ENCODE data around the gene TRPV5. TPM values are rescaled to one million over a fixed set of nuclear protein-coding genes. Genes with fewer than 3 reads are reported as not detected.

TRPV5 gene
- total and polyA plus RNA-seq, 4 donors: under 0.01 to 0.23 TPM; not detected in 2

DNA sequence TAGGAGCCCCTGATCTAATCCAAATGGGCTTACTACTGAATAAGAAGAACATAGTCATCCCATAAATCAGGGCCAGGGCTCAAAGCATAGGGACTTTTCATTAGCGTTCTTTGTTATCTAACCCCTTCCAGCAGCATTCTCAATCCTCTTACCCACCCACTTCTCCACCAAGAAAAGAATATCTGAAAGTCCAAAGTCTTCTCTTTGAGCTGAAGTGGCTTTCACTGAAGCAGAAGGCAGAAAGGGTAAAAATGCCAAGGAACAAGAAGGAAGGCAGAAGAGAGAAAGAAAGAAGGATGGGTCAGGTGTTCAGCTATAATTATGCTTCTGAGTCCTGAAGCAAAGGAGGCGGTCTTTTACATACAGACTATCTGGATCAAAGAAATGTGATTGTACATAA lies 10.2 kb downstream of the TRPV5 start:
- Histone ChIP-seq H3K27me3 (ENCODE audit: control insufficient read depth in 4 of 4, insufficient read depth in 4 of 4, low read length in 3 of 4) (no peaks in the 10 kb centered on the region), H3K27ac (ENCODE audit: low read depth in 1 of 2, low read length in 2 of 2) (no peak overlapping the region), H3K36me3 (ENCODE audit: control insufficient read depth in 4 of 4, insufficient read depth in 3 of 4, low read depth in 1 of 4, low read length in 3 of 4) (no peaks in the 10 kb centered on the region), H3K4me3 (ENCODE audit: low read depth in 1 of 3, low read length in 3 of 3) (no peak overlapping the region), H3K4me1 (ENCODE audit: control insufficient read depth in 4 of 4, insufficient read depth in 4 of 4, low read length in 3 of 4) (no peaks in the 10 kb centered on the region), H3K9ac (ENCODE audit: low read depth in 1 of 2, low read length in 2 of 2) (no peak overlapping the region), H3K9me3 (ENCODE audit: control insufficient read depth in 4 of 4, low read length in 3 of 4) (no peaks in the 10 kb centered on the region)
- 70% methylated on average over 2 of the region's 2 CpGs for WGBS
- no peak for TF ChIP-seq HNF4G (IDR thresholded peaks at IDR 0.05)
- TF ChIP-seq, protein P1, sequence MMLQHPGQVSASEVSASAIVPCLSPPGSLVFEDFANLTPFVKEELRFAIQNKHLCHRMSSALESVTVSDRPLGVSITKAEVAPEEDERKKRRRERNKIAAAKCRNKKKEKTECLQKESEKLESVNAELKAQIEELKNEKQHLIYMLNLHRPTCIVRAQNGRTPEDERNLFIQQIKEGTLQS (IDR thresholded peaks at IDR 0.05): no peak
- no peak for TF ChIP-seq SP1 (IDR thresholded peaks at IDR 0.05)
- no peak for TF ChIP-seq YY1 (IDR thresholded peaks at IDR 0.05)
- TF ChIP-seq HNF4A (conservative IDR thresholded peaks at IDR 0.05): no peak
- TF ChIP-seq, protein P2, sequence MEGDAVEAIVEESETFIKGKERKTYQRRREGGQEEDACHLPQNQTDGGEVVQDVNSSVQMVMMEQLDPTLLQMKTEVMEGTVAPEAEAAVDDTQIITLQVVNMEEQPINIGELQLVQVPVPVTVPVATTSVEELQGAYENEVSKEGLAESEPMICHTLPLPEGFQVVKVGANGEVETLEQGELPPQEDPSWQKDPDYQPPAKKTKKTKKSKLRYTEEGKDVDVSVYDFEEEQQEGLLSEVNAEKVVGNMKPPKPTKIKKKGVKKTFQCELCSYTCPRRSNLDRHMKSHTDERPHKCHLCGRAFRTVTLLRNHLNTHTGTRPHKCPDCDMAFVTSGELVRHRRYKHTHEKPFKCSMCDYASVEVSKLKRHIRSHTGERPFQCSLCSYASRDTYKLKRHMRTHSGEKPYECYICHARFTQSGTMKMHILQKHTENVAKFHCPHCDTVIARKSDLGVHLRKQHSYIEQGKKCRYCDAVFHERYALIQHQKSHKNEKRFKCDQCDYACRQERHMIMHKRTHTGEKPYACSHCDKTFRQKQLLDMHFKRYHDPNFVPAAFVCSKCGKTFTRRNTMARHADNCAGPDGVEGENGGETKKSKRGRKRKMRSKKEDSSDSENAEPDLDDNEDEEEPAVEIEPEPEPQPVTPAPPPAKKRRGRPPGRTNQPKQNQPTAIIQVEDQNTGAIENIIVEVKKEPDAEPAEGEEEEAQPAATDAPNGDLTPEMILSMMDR (IDR thresholded peaks at IDR 0.05; ENCODE audit: low read depth, low read length, missing input control): no peak
- no peak for TF ChIP-seq NR2F2 (IDR thresholded peaks at IDR 0.05)
- TF ChIP-seq, protein P3, sequence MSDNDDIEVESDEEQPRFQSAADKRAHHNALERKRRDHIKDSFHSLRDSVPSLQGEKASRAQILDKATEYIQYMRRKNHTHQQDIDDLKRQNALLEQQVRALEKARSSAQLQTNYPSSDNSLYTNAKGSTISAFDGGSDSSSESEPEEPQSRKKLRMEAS (IDR thresholded peaks at IDR 0.05): no peak
- TF ChIP-seq, protein P4, sequence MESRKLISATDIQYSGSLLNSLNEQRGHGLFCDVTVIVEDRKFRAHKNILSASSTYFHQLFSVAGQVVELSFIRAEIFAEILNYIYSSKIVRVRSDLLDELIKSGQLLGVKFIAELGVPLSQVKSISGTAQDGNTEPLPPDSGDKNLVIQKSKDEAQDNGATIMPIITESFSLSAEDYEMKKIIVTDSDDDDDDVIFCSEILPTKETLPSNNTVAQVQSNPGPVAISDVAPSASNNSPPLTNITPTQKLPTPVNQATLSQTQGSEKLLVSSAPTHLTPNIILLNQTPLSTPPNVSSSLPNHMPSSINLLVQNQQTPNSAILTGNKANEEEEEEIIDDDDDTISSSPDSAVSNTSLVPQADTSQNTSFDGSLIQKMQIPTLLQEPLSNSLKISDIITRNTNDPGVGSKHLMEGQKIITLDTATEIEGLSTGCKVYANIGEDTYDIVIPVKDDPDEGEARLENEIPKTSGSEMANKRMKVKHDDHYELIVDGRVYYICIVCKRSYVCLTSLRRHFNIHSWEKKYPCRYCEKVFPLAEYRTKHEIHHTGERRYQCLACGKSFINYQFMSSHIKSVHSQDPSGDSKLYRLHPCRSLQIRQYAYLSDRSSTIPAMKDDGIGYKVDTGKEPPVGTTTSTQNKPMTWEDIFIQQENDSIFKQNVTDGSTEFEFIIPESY (IDR thresholded peaks at IDR 0.05): no peak
- no peak for TF ChIP-seq RAD21 (IDR thresholded peaks at IDR 0.05)
- TF ChIP-seq EGR1 (IDR thresholded peaks at IDR 0.05; ENCODE audit: low read depth in 2 of 2): no peak
- no peak for TF ChIP-seq FOXA2 (IDR thresholded peaks at IDR 0.05)
- no peak for TF ChIP-seq RXRA (IDR thresholded peaks at IDR 0.05)
- TF ChIP-seq, protein P5, sequence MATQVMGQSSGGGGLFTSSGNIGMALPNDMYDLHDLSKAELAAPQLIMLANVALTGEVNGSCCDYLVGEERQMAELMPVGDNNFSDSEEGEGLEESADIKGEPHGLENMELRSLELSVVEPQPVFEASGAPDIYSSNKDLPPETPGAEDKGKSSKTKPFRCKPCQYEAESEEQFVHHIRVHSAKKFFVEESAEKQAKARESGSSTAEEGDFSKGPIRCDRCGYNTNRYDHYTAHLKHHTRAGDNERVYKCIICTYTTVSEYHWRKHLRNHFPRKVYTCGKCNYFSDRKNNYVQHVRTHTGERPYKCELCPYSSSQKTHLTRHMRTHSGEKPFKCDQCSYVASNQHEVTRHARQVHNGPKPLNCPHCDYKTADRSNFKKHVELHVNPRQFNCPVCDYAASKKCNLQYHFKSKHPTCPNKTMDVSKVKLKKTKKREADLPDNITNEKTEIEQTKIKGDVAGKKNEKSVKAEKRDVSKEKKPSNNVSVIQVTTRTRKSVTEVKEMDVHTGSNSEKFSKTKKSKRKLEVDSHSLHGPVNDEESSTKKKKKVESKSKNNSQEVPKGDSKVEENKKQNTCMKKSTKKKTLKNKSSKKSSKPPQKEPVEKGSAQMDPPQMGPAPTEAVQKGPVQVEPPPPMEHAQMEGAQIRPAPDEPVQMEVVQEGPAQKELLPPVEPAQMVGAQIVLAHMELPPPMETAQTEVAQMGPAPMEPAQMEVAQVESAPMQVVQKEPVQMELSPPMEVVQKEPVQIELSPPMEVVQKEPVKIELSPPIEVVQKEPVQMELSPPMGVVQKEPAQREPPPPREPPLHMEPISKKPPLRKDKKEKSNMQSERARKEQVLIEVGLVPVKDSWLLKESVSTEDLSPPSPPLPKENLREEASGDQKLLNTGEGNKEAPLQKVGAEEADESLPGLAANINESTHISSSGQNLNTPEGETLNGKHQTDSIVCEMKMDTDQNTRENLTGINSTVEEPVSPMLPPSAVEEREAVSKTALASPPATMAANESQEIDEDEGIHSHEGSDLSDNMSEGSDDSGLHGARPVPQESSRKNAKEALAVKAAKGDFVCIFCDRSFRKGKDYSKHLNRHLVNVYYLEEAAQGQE (IDR thresholded peaks at IDR 0.05): no peak
- no peak for TF ChIP-seq FOXA1 (IDR thresholded peaks at IDR 0.05)
- TF ChIP-seq TAF1 (conservative IDR thresholded peaks at IDR 0.05): no peak
- TF ChIP-seq JUND (IDR thresholded peaks at IDR 0.05): no peak
- no peak for TF ChIP-seq GABPA (IDR thresholded peaks at IDR 0.05 in 1 of 2, conservative IDR thresholded peaks at IDR 0.05 in 1 of 2)
- no peak for DNase-seq (ENCODE audit: low spot score)

Measured in liver (tissue), 9 donors.